Measurements from ENCODE around the gene IRX4.
"Not testable (repeated sequence)": the region's sequence is repeated elsewhere in the genome, so short reads cannot be mapped to it uniquely, and the experiment has no call there.

Gene IRX4

GRCh38 chr5:1855075-1855474, 27.6 kb downstream of the IRX4 start:
- no peak for DNase-seq

GRCh38 chr5:1853531-1853930, 29.2 kb downstream of the IRX4 start:
- no peak for DNase-seq

- DNase-seq: no peak
These were observed 30.3 kb downstream of the IRX4 start for GRCh38 chr5:1852324-1852947.

DNA sequence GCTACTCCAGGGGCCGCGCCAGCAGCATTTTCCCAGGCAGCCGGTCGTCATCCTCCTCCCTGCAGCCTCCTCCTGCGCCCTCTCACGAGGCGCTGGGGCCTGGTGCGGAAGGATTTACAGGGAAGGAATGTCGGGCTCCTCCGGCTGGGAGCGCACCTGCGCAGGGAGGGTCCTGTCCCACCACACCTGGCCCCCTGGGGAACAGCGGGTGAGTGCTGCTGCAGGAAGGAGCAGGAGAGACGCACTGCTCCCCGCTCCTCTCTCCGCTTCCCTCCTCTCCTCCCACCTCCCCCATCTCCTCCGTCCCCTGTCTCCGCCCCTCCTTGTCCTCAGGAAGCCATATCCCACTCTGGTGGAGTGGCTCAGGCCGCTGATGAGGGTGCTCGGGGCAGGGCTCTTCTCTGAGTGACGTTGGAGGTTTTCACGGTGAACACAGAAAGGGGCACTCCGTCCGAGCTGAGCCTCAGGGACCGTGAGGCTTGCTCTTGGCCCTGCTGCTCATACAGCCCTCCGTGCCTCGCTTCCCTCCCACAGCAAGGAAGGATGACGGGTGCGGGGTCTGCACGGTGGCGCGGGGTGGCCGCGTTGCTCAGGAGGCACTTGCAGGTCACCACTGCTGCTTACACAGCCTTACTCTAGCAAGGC, 31.3 kb downstream of the IRX4 start:
- no peak for DNase-seq

- DNase-seq: no peak
These were observed 32.2 kb downstream of the IRX4 start for GRCh38 chr5:1850324-1851154.

- no peak for DNase-seq
These were observed 35.1 kb downstream of the IRX4 start for GRCh38 chr5:1847611-1848010.

GRCh38 chr5:1847056-1847455, 35.7 kb downstream of the IRX4 start:
- no peak for DNase-seq

GRCh38 chr5:1846583-1846982, 36.1 kb downstream of the IRX4 start:
- no peak for DNase-seq

GRCh38 chr5:1845696-1846095, 37.0 kb downstream of the IRX4 start:
- DNase-seq: no peak

DNA sequence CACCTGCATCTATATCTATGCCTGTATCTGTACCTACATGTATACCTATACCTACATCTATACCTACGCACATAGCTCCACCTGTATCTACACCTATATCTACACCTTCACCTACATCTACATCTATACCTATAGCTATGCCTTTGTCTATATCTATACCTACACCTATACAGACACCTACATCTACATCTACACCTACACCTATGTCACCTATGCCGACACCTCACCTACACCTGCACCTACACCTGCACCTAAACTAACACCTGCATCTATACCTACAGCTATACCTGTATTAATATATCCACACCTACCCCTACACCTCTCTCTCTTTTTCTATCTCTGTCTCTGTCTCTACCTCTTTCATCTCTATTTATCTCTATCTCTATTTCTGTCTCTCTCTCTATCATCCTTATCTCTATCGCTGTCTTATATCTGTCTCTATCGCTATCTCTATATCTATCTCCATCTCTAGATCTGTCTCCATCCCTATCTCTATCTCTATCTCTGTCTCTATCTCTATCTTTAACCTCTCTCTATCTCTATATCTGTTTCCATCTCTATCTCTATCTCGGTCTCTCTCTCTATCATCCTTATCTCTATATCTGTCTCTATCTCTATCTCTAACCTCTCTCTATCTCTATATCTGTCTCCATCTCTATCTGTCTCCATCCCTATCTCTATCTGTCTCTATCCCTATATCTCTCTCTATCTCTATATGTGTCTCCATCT, 37.9 kb downstream of the IRX4 start:
- no peak for DNase-seq

DNA sequence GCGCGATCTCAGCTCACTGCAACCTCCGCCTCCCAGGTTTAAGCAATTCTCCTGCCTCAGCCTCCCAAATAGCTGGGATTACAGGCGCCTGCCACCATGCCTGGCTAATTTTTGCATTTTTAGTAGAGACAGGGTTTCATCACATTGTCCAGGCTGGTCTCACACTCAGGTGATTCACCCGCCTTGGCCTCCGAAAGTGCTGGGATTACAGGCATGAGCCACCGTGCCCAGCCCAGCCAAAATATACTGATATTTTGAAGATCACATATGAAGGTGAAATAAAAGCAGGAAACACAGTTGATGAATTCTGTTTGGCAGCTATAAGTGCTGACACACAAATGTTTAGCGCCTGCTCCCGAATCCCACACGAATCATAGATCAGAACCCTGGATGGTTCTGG, 39.0 kb downstream of the IRX4 start:
- DNase-seq: not testable (repeated sequence)

DNA sequence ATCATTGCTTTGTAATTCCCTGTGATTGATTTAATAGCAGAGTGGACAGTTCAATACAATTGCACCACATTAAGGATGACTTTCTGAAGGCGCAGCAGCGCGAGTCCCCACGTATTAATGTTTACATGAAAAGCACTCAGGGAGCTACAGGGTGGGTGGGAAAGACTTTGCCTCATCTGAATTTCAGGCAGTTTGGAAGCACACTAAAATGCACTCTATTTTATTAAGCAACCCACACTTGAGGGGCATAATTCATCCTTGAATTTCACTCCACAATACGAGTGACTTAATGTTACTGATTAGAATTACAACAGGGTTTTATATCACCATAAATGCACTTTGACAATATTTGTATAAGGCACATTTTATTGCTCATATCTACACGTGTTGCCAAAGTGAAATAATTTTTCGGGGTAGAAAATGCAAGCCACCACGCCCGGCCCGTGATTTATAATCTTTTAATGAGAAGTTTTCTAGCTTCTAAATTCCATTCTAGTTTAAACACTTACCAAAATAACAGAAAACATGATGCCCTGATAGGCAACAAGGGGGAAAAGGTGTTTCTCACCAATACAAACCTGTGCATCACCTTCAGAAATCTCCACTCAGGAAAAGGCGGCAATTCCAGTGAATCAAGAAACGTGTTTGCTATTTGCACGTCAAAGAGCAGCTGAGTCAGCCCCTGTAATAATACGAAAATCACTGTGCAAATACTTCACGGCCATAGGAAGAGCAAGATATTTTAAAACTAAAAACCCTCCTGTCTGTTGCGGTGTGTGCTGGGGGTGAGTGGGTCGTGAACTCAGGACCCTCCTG, 40.5 kb downstream of the IRX4 start:
- no peak for DNase-seq

- no peak for DNase-seq
These were observed 41.8 kb downstream of the IRX4 start for GRCh38 chr5:1840741-1841521.

DNA sequence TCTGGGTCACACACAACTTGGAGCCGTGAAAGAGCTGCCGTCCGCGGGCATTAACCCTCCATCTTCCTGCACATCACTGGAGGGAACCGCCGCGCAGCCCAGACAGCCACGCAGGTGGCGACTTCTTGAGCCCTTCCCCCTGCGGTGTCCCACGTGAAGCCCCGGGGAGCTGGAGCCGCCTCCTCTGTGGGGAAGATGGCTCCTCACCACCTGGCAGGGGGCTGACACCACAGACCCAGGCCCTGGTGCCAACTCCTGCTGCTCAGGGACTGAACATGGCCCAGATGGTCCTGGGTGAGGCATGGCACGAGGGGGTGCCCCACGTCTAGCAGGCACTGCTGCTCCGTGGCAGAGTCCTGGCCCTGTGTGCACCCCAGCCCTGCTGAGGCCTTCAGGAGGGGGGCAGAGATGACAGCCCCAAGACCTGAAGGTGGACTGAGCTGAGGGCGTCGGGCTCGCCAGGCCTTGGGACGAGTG, 42.6 kb downstream of the IRX4 start:
- DNase-seq: no peak

DNA sequence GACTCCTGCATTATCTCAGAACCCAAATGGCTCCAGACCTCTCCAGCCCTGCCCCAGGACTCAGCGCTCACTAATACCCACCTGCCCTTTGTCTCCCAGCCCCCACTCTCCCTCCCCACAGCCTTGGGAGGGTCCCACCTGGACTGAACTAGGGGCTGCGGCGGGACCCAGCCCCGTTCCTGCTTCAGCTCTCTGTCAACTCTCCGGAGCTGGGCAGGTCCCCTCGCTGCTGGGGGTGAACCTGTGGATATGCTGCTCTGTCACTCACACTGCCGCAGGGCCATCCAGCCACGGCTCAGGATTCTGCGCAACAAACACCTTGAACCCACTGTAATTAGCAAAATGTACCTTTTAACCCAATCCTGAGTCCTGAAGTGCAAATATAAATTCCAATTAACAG, 44.7 kb downstream of the IRX4 start:
- DNase-seq: no peak

DNA sequence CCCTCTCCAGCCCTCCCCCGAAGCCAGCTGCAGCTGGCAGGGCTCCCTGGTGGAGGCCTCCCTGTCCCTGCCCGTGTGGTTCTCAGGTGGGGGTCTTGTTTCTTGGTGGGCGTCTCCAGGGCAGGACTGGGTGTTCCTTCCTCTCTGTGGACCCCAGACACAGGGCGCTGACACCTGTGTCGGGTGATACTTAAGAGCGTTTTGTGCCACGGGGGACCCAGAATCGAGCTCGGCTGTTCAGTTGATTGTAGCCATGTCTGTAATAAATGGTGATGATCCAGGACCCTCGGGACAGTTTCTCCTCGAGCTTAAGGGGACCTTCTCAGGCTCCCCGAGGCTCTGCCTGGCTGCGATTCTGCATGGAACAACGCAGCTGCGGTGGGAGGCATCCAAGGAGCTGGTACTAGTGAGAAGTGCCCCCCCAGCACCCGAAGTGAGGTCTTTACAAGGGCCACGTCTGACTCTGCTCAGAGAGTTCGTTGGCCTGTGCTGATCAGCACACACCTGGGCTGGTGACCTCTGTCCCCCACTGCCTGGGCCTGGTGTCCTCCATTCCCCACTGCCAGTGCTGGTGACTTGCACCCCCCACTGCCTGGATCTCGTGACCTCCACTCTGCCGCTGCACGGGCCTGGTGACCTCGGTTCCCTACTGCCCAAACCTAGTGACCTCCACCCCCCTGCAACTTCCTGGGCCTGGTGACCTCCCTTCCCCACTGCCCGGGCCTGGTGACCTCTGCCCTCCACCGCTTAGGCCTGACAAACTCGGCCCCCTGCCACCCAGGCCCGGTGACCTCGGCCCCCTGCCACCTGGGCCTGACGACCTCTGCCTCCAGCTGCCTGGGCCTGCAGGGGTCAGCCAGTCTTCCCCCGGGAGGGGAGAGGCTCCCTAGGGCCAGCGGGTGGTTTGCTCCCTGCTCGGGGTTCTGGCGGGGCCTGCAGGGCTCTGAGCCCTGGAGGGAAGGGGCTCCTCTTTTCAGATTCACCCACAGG, 45.5 kb downstream of the IRX4 start:
- DNase-seq: no peak

- no peak for DNase-seq
These were observed 46.4 kb downstream of the IRX4 start for GRCh38 chr5:1836176-1836890.

DNA sequence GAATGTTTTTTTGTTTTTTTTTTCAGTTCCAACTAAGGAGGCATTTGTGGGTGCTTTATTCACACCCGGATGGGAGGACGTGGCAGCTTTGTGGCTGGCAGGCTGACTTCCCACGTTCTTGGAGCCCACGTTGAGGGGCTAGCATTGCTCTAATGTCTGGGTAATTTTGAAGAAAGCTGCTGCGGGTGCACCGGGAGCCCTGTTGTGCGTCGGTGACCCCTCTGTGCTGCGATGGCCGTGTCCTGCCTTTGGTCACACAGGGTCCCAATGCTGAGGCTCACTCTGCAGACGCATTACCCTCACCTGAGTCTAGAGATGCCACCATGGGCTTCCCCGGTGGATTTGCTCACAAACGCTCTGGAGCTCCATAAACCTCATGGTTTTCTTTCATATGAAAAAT, 47.3 kb downstream of the IRX4 start:
- DNase-seq: no peak

- DNase-seq: no peak
These were observed 47.9 kb downstream of the IRX4 start for GRCh38 chr5:1834721-1835429.

Measured in activated naive CD4-positive, alpha-beta T cell treated with anti-CD3 and anti-CD28 coated beads, Interleukin-2, amount 50 U/mL, for 16 hours (primary cell).